DND-41 (cell line): Measurements from ENCODE around the gene XRN2.

Experiments
- CTCF ChIP-seq: IDR thresholded peaks from 2 replicates; pipeline ENCODE4 v1.5.1; 2012; ENCODE audit warnings: borderline replicate concordance, low read length, moderate library complexity, mild to moderate bottlenecking; ENCODE audit not compliant: poor library complexity, severe bottlenecking; ENCODE audit errors: extremely low read depth
- EZH2 ChIP-seq: IDR thresholded peaks from 3 replicates; pipeline ENCODE4 v1.6.1; 2012; ENCODE audit warnings: borderline replicate concordance, low read depth, mild to moderate bottlenecking, moderate library complexity, low read length, inconsistent platforms; ENCODE audit not compliant: severe bottlenecking

- TF ChIP-seq EZH2 (no peak), CTCF (no peak)
Observed at GRCh38 chr20:21411725-21412124, 108.6 kb downstream of the XRN2 start.
